NCI-H748 (cell line): ENCODE measurements around the gene PRKRIP1.
"Not testable (repeated sequence)": the region's sequence is repeated elsewhere in the genome, so short reads cannot be mapped to it uniquely, and the experiment has no call there.

Source experiments
- DNase-seq: peaks from one replicate; lab custom pipeline; 2025; ENCODE audit not compliant: unreplicated experiment; lab: John Stamatoyannopoulos, UW

Gene PRKRIP1

GRCh38 chr7:102474736-102475435 is 78.7 kb downstream of the PRKRIP1 start:
- not testable (repeated sequence) for DNase-seq
